ENCODE results near the gene PIP5K1B. TPM values are rescaled to one million over a fixed set of nuclear protein-coding genes. Genes with fewer than 3 reads are reported as not detected.

Gene PIP5K1B
- total RNA-seq, 1 experiment from 2014 or later, result 5.2 TPM

- TF ChIP-seq HMGXB4 (CRISPR knock-in tag; IDR thresholded peaks at IDR 0.05) (no peak), FOXP1 (CRISPR knock-in tag; IDR thresholded peaks at IDR 0.05; ENCODE audit: borderline replicate concordance) (no peak)
Observed at GRCh38 chr9:68851657-68852056, 146.6 kb downstream of the PIP5K1B start (continued).

GRCh38 chr9:68852941-68853340, 147.9 kb downstream of the PIP5K1B start:
- no peak for ATAC-seq
- CTCF ChIA-PET, result interaction anchor here (1.0 kb wide), 1 partner anchor 8 kb away, joined by 3 read pairs; no protein-coding TSS in a partner anchor
- Mint-ChIP-seq H3K27ac (no peak overlapping the region), H3K9me3 (0 out of 2 replicates have a peak, but pooled peaks cover 9% of the 10 kb centered on the region), H3K4me1 (peaks cover 10% of the 10 kb centered on the region), H3K27me3 (ENCODE audit: low read depth) (no peaks in the 10 kb centered on the region), H3K36me3 (no peaks in the 10 kb centered on the region), H3K4me3 (no peak overlapping the region)
- POLR2A ChIA-PET, result interaction anchor here (0.5 kb wide), 1 partner anchor 159 kb away, joined by 7 read pairs; no protein-coding TSS in a partner anchor
- TF ChIP-seq ZNF138 (CRISPR knock-in tag; conservative IDR thresholded peaks at IDR 0.05) (no peak), JAZF1 (CRISPR knock-in tag; IDR thresholded peaks at IDR 0.05) (no peak)
- no peak for DNase-seq (ENCODE audit: low spot score)

- ChIA-PET CTCF (interaction anchor here (1.6 kb wide), 1 partner anchor 14 kb away, joined by 9 read pairs; no protein-coding TSS in a partner anchor), POLR2A (interaction anchor here (0.6 kb wide), 1 partner anchor 141 kb away, joined by 5 read pairs; no protein-coding TSS in a partner anchor)
- ATAC-seq (no peak), DNase-seq (ENCODE audit: low spot score) (no peak)
- H3K9me3 Mint-ChIP-seq, result 0 out of 2 replicates have a peak, but pooled peaks cover 6% of the 10 kb centered on the region
- TF ChIP-seq ESRRA (CRISPR knock-in tag; IDR thresholded peaks at IDR 0.05; ENCODE audit: borderline replicate concordance) (no peak), HMGXB4 (CRISPR knock-in tag; IDR thresholded peaks at IDR 0.05) (no peak), ZNF232 (CRISPR knock-in tag; IDR thresholded peaks at IDR 0.05) (no peak), HMGA2 (CRISPR knock-in tag; IDR thresholded peaks at IDR 0.05) (no peak), TEAD1 (CRISPR knock-in tag; IDR thresholded peaks at IDR 0.05) (no peak), ZNF512 (CRISPR knock-in tag; IDR thresholded peaks at IDR 0.05; ENCODE audit: borderline replicate concordance) (no peak)
- H3K27ac Mint-ChIP-seq, result no peak overlapping the region
- no peaks in the 10 kb centered on the region for H3K27me3 Mint-ChIP-seq (ENCODE audit: low read depth)
- no peaks in the 10 kb centered on the region for H3K36me3 Mint-ChIP-seq
- H3K4me1 Mint-ChIP-seq, result peaks cover 17% of the 10 kb centered on the region
- H3K4me3 Mint-ChIP-seq, result no peak overlapping the region
Observed at GRCh38 chr9:68859347-68859746, 154.3 kb downstream of the PIP5K1B start.

- no peak overlapping the region for H3K27ac Mint-ChIP-seq
- no peak overlapping the region for H3K4me3 Mint-ChIP-seq
- POLR2A ChIA-PET, result no interaction called here
- ATAC-seq (no peak), DNase-seq (ENCODE audit: low spot score) (no peak)
- no peaks in the 10 kb centered on the region for H3K27me3 Mint-ChIP-seq (ENCODE audit: low read depth)
- 0 out of 2 replicates have a peak, but pooled peaks cover 6% of the 10 kb centered on the region for H3K9me3 Mint-ChIP-seq
- CTCF ChIA-PET, result interaction anchor here (1.6 kb wide), 1 partner anchor 15 kb away, joined by 9 read pairs; no protein-coding TSS in a partner anchor
- H3K4me1 Mint-ChIP-seq, result peaks cover 15% of the 10 kb centered on the region
- no peaks in the 10 kb centered on the region for H3K36me3 Mint-ChIP-seq
- TF ChIP-seq KAT7 (CRISPR knock-in tag; IDR thresholded peaks at IDR 0.05; ENCODE audit: borderline replicate concordance), result no peak
- TF ChIP-seq ZSCAN18 (CRISPR knock-in tag; IDR thresholded peaks at IDR 0.05), result no peak
- TF ChIP-seq SMAD3 (CRISPR knock-in tag; IDR thresholded peaks at IDR 0.05; ENCODE audit: borderline replicate concordance), result no peak
- TF ChIP-seq FOXP4 (CRISPR knock-in tag; IDR thresholded peaks at IDR 0.05), result no peak
- no peak for TF ChIP-seq RELA (CRISPR knock-in tag; IDR thresholded peaks at IDR 0.05; ENCODE audit: borderline replicate concordance)
- no peak for TF ChIP-seq PRDM15 (CRISPR knock-in tag; IDR thresholded peaks at IDR 0.05)
Observed at GRCh38 chr9:68860419-68860818, 155.4 kb downstream of the PIP5K1B start.

All from WTC11 (cell line).